ENCODE results near the gene NCSTN.

NCSTN gene

DNA sequence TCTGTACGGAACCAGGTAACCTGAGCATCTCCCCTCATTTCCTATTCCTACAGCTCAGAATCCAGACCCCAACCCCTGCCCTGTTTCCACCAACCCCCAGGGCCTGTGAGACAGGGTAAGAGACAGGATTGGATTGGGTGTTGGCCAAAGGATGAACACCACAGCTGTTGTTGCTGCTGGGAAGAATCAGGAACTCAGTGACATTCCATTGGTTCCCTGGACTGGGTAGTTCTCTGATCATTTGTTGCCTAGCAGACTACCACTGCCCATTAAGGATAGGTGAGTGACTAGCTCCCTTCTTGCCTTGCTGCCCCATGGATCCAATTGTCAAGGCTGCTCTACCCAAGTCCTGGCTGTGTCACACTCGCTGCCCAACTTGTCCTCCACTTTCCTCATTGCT is 10.0 kb downstream of the NCSTN start:
- DNase-seq = no peak

DNA sequence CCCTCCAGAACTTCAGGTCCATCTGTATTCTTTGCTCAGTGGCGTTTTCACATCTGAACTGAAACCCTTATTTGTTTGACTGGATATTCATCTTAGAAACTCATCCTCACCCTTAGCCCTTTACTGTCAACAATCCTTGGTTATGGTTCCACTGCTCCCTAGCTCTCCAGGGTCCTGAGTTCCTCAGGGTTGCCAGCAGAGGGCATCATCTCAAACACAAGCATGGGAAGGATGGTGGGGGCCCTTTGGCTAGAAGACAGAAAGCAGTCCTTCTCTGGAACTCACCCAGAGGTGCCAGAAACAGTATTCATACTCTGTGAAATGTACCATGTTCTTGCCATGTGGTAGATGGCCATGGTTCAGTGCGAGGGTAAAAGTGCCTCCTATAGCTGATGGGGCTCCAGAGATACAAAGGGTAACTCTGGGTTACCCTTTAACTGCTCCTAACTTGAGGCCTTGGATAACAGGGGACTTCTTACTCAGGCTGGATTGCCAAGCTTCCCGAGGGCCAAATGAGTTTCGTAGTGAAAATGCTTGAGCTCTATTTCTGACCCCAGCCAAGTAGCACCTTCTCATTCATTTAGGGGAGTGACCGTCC is 11.3 kb downstream of the NCSTN start:
- DNase-seq = no peak

DNA sequence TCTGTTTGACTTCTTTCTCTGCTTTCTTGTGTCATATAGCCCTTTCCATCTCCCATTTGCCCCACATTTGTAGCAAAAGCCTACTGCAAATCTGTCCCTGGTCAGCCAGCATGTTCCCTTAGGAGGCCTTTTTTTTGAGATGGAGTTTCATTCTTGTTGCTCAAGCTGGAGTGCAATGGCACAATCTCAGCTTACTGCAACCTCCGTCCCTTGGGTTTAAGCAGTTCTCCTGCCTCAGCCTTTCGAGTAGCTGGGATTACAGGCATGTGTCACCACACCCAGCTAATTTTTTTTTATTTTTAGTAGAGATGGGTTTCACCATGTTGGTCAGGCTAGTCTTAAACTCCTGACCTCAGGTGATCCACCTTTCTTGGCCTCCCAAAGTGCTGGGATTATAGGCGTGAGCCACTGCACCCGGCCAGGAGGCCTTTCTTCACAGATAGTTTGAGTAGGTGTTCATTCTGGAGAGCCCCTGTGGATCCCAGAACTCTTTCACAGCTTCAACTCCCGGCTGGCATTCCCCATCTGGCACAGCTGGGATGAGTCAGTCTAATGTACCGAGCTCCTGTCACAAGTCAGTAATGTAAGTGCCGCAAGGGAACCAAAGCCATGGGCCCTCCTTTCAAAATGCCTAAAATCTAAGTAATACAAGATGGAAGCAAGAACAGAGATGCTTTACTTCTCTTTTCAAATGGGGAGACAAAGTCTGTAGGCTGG is 14.3 kb downstream of the NCSTN start:
- no peak for DNase-seq

DNA sequence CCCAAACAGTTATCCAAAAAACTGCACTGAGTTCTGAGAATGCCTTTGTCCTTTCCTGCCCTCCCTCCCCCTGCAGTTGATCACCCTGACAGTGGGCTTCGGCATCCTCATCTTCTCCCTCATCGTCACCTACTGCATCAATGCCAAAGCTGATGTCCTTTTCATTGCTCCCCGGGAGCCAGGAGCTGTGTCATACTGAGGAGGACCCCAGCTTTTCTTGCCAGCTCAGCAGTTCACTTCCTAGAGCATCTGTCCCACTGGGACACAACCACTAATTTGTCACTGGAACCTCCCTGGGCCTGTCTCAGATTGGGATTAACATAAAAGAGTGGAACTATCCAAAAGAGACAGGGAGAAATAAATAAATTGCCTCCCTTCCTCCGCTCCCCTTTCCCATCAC is 14.9 kb downstream of the NCSTN start:
- DNase-seq = no peak

DNA sequence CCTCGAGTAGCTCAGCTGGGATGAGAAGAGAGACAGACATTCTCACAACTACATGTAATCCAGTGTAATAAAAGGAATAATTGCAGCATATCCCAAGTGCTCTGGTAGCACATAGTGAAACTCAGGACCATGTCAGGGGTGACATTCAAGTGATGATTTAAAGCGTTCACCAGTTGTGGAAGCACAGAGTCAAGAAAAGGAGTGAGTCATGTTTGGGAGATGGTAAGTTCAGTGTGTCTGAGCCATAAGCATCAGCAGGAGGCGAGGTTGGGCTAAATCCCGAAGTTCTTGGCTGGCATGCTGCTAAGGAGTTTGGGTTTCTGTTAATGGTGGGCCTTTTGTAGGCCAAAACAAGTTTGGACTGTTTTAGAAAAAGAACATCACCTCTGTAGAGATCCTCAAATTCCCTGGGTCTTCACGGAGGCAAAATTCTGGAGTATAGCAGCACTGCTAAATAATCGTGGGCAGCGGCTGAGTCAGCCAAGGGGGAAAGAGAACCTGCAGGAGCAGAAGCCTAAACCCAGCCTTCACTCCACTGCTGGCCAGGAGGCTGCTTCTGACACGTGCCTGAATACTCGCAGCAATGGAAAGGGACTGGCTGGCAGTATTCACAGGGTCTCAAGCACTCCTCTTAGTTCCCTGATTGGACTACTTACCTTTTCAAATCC is 16.5 kb downstream of the NCSTN start:
- no peak for DNase-seq

DNA sequence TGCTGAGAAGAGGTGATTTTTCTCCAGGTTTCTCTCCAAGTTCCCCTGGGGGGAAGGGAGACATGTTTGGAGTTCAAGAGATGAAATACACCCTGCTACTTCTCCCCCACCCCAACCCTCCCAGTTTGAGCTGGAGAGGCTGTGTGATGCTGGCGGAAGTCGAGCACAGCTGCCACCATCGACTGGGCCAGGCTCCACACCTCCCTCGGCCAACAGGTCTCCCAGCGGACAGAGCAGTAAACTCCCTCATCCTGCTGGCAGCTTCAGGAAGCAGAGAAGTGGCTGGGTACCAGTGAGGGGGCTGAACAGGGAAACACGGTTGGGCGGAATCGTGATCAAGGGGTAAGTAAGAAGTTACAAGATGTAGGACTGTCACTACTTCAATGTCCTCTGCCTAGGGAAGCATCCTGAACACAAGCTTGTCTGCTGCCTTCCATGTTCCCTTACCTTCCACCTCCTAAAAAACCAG is 17.1 kb downstream of the NCSTN start:
- DNase-seq = no peak

- no peak for DNase-seq
Observed at GRCh38 chr1:160361199-160361598, 18.0 kb downstream of the NCSTN start.

DNA sequence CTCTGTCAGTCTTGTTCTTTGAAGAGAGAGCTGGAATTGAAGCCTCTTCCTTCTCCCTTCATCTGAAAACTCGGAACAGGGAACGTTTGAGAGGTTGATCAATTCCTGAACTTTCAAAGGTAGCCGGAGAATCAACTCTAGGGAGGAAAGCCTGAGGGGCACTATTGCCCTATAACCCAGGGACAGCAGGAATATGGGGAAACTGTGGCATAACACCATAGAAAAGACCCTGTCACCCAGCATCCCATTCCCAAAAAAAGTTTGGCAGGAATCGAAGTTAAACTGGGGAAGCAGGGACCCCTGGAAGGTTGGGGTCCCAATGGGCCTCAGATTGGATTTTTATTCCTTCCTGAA is 18.6 kb downstream of the NCSTN start:
- DNase-seq = no peak

GRCh38 chr1:160362168-160362957 is 19.2 kb downstream of the NCSTN start:
- DNase-seq = no peak

DNA sequence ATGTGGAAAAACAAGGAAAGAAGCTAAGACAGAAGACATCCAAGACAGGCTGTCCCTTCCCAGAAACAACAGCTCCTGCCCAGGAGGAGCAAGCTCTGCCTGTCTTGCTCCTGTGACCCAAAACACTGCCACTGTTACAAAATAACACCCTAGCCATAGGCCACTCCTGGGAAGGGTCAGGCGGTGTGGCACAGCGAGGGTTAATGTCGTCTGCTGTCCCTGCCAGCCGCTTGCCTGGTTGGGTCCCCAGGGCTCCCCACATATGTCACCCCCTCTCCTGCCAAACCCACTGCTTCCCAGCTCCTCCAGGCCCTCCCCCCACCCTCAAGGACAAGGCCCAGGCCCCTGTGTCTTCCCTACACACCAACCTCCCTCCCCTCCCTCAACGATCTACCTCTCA is 19.8 kb downstream of the NCSTN start:
- DNase-seq = no peak

- no peak for DNase-seq
Observed at GRCh38 chr1:160363951-160364735, 21.0 kb downstream of the NCSTN start.

DNA sequence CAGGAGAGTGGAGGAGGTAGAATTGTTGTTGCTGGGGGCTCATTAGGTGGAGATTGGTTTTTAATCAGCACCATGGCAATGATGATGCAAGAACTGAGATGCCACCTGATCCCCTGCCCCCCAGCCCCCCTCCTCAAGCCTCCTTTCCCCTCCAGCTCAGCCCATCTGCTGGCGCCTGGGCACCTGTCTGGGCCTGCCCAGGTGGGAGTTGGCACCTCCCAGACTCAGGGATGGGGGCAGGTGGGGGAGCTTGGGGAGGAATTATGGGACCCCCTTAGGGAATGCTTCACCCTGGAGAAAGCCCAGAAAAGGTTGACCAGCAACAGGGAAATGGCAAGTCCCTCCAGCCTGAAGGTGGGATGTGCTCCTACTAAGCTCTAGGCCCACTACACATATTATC is 22.1 kb downstream of the NCSTN start:
- DNase-seq = no peak

DNA sequence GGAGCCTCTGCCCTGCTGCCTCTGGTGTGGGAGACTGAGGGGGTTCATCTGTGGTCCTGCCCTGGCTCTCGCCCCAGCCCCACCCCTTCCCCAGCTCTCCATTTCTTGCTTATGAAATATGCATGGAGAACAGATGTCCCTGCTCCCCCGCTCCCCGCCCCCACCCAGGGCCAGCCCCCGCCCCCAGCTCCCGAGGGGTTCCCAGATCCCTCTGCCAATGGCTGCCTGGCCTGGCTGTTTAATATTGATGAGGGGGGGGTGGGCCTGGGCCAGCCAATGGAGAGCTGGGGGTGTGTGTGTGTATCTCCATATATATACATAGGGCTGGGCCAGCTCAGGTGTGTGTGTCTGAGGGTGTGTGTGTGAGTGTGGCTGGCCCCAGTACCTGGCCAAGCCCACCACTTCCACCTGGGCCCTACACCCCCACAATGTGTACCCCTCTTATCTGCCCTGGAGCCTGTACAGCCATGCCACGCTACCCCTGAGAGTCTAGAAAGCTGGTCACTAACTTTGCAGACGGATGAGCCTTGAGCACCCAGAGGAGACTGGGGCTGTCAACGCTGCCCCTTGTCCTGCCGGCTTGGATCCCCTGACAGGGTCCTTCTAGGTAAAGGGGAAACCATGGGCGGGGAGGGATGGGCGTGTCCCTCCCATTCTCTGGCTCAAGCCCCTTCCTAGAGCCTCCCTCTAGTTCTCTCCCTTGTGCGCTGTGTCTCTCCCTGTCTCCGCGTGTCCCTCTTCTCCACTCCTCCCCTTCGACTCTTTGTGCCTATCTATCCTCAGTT is 23.7 kb downstream of the NCSTN start, which contains the start of gene NHLH1:
NHLH1 (plus strand) TSS at position 341 of the 785 bp plus-strand sequence. CDS start 3,661 bp downstream, outside the sequence.
- DNase-seq = no peak

- DNase-seq = no peak
Observed at GRCh38 chr1:160367516-160367900, 24.3 kb downstream of the NCSTN start.

GRCh38 chr1:160367934-160368923 is 25.0 kb downstream of the NCSTN start:
- DNase-seq = no peak

- no peak for DNase-seq
Observed at GRCh38 chr1:160369087-160369486, 25.9 kb downstream of the NCSTN start.

DNA sequence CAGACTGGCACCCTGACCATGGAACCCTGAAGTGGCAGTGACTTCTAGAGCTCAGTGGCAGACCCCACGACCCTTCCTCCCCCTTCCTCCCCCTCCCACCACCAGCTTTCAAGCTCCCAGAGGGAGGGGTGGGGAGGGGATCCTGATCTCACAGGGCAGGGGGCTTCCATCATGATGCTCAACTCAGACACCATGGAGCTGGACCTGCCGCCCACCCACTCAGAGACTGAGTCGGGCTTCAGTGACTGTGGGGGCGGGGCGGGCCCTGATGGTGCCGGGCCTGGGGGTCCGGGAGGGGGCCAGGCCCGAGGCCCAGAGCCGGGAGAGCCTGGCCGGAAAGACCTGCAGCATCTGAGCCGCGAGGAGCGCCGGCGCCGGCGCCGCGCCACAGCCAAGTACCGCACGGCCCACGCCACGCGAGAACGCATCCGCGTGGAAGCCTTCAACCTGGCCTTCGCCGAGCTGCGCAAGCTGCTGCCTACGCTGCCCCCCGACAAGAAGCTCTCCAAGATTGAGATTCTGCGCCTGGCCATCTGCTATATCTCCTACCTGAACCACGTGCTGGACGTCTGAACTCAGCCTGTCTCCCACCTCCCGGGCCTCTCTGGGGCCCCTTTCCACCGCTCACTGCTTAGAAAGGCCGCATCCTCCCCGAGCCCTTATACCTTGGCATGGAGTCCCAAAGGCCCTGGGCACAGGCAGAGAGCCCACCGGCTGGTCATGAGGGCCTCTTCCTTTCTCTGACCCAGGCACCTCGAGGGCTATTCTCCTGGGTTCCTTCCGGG is 27.6 kb downstream of the NCSTN start:
- DNase-seq = no peak

DNA sequence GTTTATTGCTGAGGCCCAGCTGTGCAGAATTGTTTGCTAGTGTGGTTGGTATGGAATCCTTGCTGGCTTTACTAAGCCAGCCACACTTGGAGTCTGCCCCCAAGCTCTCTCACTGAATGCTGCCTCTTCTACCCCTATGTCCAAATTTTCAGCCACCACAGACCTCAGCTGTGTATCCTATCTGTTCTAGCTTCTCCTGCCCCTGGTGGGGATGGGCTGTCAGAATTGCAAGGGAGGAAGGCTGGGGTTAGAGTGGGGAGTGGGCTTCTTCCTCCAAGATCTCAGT is 28.1 kb downstream of the NCSTN start:
- no peak for DNase-seq

DNA sequence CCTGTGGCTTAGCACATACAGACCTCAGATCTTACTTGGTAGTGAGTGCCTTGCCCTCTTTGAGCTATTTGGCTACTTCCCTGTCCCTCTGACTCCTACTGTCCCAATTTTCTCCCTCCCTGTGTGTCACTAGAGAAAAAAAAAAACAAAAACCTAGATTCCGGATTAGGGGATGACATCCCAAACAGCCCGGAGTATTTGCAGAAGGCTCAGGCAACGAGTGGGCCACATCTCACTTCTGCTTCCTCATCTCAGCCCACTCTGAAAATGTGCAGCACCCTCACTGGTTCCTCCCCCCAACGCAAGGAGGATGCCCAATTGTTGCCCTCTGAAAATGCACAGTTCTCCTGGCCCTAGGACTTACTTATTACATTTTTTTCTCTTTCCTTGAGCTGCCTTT is 28.6 kb downstream of the NCSTN start:
- no peak for DNase-seq

DNA sequence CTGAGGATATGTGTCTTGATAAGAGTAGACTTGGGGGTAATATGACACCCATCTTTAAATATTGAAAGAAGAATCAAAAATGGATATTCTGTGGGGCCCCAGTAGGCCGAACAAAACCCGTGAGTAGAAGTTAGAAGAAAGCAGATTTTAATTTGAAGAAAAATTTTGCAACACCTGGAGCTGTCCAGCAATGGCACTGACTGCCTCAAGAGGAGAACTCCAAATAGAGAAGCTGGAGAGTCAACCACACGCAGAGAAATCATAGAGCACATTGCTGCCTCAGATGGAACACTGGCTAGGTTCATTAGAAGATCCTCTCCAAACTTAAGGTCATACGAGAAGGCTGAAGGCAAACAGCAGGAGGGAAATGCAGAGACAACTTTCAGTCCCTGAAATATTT is 30.5 kb downstream of the NCSTN start:
- no peak for DNase-seq

All from left hindlimb (tissue), 1 donor.